Measurements from ENCODE around the gene NPHP1.
"Not testable (repeated sequence)": the region's sequence is repeated elsewhere in the genome, so short reads cannot be mapped to it uniquely, and the experiment has no call there.

NPHP1 gene

DNA sequence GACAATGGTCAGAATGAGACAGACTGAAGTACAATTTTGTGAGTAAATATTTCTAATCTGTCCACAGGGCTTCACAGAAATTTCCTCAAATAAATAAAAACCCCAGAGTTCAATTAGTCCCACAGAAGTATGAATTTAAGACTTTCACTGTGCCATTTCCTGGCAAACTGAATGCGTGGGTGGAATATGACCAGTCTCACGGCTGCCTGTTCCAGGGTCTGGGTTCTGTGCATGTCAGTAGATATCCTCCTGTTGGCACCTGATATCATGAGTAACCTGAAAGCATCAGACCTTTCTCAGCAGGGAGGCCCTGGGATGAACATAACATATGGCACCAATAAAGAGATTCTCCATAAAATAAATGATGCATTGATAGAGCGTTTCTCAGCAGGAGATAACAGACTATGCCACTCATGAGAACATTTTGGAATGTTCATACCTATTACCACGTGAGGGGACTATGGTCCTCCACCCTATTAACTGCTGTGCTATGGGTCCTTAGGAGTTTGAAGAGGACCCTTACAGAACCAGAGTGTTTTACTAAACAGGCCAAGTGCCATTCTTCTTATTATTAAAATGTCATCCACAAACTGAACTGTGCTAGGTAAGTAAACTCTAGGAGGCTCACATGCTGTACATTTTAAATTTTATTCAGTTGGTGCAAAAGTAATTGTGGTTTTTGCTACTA lies 78.6 kb downstream of the NPHP1 start:
- no peak for DNase-seq

DNA sequence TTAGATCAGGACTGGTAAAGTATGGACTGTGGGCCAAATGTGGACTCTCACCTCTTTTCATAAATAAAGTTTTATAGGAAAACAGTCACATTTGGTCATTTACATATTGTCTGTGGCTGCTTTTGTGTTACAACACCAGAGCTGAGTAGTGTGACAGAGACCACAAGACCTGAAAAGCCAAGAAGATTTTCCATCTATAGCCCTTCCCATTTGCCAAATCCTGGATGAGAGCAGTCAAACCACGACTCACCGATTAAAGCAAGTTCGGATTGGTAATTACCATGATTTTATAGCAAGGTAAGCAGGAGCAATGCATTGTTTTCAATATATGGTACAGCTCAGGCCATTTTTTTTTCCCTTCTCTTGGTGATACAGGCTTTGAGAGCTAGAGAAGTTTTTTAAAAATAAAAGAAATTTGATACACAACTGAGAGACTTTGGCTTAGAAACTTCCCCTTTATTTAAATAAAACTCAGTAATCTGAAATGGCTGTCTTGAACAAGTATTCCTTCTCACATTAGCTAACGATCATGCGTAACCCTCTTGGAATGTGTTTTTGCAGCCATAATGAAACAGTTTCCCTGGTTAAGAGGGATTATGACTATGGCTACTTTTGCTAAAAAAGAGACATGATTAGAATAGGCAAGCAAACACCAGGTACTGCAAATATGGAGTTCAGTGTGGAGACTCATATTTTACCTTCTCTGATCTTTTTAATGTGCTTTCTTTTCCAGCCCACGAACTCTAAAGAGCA lies 79.7 kb downstream of the NPHP1 start:
- DNase-seq = no peak

DNA sequence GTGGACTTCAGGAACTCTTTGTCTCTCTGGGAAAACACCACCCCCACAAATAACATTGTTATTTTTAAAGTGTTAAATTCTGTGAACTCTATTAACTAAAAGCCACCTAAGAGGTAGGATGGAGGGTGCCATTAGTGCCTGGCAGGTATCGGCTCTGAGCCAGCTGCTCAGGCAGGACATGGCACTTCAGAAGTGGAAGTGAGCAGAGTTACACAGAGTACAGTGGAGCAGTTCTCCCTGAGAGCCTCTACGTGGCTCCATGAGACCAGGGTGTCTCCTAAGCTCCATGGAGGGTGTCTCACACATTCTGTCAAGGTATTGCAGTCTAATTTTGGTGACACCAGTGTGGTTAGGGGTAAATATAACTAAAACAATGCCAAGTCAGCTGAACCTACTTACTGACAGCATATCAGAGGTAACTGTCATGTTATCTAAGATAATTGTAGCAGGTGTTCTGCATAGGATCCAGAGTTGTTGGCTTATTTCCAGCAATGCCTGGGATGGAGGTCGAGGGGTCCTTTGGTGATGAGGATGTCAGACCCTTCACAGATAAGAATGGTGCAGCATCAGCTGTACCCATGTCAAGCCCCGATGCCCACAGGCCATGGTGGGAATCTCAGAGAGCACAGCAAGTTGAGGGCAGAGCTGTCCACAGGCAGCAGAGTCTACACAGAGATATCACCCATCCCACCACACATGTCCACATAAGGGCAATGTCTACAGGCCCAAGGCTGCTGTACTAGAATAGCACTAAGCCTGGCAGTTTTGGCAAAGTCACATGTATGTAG lies 80.6 kb downstream of the NPHP1 start:
- no peak for DNase-seq

DNA sequence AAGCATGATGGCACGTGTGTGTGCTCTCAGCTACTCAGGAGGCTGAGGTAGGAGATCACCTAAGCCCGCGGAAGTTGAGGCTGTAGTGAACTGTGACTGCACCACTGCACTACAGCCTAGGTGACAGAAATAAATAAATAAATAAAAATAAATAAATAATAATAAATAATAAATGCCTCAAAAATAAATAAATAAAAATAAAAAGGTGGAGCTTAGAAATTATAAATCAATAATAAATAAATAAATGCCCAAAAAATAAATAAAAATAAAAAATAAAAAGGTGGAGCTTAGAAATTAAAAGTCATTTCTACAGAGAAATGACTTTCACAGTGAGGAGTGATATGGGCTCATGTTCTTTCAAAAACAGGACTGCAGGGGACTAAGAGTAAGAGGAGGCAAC lies 83.2 kb downstream of the NPHP1 start:
- DNase-seq = no peak

DNA sequence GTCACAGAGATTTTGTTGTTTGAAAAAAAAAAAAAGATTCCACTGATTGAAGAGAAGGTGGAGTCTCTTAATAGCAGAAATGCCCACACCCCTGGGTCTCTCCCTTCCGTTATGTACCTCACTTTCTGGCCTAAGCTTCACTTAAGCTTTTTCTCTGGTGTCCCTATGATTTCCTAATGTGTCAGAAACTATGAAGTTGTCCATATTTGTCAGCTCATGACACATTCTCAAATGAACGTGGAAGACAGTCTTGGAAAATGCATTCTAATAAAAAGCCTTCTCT lies 83.8 kb downstream of the NPHP1 start:
- DNase-seq = no peak

DNA sequence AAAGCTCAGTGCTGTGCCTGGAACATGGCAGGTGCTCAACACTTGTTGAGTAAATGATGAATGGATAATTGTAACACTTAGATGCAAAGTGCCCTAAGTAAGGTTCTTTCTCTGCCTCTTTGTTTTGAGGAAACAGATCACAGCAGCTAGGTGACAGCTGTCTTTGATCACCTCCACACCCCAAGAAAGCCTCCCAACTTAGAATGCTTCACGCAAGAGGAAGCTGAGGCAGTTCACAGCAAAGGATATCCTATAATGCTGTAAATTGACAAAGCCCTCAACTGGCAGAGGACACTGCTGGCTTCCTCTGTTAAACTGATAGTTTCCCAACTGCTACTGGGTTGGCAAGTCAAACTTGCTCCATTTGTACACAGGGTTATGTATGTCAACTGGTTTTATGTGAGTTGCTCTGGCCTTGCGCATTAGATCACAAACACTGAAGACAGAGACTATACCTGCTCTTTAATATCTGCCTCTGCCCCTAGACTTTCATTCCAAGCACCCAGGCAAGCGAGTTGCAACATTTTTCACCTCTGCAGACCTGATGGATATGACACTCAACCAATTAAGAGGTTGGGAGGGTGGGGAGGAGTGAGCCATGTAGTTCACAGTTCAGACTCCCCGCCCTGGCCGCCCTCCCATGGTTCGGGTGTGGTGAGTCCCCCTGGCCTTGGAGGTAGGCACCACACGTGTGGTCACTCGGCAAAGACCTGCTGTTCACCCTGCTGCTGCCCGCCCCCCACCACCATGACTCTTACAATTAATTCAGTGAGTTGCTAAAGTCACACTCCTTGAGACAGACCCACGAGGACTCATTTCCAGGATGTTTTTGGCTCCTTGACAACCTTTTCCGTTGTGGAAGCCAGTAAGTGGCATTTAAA lies 84.4 kb downstream of the NPHP1 start:
- peak; percentile 17 for DNase-seq

DNA sequence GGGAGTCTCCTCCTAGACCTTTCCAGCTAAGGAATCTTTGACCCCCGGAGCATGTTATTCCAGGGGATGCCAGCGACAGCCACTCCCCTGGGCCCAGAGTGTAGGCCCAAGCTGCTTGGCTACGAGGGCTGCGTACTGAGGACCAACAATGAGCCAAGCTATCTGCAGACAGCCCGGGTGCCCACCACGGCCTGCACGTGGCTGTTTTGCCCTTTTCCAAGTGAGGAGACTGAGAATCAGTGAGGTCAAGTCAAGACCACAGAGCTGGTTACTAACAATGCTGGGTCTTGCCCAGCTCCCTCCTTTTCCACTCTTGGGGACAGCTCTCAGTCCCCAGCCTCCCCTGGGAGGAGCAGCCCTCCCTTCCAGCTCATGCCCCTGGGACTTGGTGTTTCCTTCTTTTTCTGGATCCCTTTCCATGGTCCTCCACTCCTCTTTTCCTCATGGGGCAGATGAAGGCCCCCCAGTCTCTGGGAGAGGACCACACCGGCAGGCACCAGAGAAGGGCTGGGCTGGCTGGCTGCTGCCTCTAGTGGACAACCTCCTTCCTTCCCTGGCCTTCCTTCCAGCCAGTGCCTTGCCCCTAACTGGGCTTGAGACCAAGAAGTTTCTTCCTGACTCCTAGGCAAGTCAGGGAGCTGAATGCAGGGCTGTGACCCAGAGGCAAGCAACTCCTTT lies 88.6 kb downstream of the NPHP1 start:
- no peak for DNase-seq

DNA sequence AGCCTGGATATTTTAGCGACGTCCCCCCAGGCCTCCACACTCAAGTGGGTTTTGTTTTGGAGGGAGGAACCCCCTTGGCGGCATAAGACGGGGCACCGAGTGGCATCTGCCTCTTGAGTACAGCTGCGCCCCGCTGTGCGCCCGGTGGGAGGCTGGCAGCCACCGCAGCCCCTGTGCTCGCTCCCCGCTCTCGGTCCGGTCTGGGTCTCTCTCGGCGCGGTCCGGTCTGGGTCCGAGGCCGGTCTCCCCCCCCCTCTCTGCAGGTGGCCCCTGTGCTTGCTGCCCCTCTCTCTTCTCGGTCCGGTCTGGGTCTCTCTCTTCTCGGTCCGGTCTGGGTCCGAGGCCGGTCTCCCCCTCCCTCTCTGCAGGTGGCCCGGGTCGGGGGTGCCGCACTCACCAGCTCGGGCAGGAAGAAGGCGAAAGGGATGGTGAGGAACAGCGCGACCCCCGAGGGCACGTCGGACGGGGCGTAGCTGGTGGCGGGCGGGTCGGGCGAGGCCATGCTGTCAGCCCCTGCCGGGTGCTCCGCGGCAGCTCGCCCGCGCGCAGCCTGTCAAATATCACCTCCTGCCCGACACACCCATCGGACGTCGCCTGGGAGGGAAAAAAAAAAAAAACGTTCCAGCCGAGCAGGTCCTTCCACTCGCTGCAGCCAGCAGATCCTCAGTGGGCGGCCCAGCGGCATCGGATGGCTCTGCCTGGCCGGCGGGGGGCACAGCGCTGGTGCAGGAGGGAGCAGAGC lies 89.4 kb downstream of the NPHP1 start, which contains the start of gene MALL:
TSS of gene MALL (minus strand) at position 532 of the 742 bp plus-strand sequence. CDS start at position 502, 30 bp downstream.
- no peak for DNase-seq

DNA sequence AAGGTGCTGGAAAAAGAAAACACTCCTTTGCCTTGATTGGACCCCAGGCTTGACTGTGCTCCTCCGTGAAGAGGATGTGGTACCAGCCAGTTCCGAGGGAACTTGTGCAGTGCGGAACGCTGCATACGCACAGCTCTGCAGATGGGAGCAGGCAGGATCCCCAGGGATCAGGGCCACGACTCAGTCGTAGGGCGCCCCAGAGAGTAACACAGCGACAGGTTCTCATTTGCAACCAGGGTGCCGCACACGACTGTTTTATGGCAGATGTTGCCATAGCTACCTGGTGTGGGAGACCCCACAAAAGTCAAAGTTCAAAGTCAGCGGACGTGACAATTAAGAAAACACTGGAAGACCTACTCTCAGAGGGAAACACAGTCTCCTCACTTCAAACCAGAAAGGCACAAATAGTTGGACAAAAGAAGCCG lies 90.0 kb downstream of the NPHP1 start:
- no peak for DNase-seq

DNA sequence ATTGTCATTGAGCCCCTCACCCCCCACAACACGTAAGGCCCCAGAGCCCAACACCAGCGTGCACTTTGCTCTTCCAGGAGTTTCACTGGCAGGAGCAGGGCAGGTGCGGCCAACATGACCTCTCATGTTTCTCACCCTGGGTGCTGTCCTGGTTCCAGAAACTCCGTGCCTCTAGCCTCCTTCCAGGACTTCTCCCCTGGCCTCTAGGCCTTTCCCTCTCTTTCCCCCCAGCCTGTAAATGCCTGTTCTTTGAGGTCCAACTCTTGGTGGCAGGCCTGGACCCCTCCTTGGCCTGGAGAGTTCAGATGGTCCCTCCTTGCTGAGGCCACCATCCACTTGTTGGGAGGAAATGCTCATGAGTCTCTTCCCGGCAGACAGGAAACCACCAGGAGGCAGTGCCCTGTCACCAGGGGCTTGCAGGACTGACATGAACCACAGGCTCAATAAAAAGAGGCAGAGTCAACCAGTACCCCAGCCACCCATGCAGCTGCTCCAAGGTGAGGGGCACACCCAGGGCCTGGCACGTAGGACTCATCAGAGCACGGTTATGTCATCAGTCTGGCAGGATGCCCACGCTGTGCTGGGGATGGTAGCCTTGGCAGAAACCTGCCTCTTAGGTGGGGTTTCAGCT lies 90.7 kb downstream of the NPHP1 start:
- no peak for DNase-seq

DNA sequence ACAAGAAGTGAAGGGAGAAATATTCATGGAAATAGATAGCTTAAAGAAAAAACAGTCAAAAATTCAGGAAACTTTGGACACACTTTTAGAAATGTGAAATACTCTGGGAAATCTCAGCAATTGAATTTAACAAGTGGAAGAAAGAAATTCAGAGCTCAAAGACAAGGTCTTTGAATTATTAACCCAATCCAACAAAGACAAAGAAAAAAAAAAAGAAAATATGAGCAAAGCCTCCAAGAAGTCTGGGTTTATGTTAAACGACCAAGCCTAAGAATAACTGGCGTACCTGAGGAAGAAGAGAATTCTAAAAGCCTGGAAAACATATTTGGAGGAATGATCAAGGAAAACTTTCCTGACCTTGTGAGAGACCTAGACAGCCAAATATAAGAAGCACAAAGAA lies 96.5 kb downstream of the NPHP1 start:
- not testable (repeated sequence) for DNase-seq

DNA sequence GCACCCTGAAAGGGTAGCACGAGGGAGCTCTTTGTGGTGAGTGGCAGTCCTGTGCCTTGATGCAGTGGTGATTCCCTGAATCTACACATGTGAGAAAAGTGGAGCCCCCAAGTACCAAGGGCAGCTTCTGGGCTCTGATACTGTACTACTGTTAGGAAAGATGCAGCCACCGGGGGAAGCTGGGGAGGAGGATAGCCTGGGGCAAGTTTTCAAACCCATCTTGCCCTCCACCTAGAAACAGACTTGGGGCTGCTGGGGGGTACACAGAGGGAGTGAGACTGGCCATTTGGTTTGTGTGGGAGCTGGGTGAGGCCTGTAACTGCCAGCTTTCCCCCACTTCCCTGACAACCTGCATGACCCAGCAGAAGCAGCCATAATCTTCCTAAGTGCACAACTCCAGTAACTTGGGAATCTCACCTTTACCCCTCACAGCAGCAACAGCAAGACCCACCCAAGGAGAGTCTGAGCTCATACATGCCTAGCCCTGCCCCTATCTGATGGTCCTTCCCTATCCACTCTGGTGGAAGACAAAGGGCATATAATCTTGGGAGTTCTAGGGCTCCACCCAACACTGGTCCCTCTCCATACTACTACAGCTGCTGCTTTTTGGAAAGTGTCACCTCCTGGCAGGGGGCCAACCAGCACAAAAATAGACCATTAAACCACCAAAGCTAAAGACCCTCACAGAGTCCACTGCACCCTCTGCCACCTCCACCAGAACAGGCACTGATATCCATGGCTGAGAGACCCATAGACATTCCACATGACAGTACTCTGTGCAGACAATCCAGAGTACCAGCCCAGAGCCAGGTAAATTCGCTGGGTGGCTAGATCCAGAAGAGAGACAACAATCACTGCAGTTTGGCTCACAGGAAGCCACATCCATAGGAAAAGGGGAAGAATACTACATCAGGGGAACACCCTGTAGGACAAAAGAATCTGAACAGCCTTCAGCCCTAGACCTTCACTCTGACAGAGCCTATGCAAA lies 97.4 kb downstream of the NPHP1 start:
- DNase-seq = no peak

DNA sequence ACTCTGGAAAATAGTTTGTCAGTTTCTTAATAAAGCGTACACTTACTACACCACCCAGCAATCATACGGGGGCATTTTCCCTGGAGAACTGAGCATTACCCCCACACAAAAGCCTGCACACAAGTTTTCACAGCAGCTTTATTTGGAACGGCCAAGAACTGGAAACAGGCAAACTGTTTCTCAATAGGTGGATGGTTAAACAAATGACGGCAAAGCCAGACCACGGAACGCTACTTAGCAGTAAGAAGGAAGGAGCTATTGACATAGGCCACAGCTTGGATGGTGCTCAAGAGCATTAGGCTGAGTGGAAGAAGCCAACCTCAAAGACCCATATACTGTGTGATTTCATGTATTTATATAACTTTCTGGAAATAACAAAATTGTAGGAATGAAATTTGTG lies 98.2 kb downstream of the NPHP1 start:
- no peak for DNase-seq

DNA sequence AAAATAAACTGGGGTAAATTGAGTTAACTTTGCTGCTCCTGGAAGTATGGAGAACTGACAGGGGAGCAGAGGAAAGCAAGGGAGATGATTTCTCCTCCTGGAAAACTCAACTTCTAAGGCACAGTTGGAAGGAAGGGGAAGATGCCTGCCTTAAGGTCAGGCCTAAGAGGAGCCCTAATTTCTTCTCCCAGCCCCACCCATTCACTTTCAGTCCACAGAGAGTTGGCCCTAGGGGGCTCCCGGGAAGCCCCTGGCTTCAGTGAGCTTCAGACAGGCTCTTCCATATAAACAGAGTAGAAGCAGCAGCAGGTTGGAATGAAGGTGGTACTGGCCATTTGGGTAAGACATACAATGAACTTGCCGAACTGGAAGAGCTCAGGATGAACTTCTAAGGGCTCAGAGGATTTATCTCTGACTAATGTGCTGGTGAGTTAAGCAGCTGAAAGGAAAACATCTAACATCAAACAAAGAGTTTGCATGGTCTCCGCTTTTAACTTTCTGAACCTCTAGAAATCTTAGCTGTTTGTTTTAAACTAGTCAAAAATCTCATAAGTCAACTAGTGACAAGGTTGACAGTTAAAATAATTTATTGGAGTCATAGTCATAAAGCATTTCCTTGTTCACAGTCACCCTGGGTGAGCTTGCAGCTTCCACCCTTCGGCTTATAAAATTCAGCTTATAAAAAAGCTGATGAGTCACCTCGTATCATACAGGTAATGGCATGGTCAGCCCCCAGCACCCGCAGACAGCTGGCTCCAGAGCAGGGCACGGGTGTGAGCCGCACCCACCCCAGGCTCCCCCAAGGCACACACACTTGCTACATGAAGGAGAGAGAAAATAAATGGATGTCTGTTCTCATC lies 99.0 kb downstream of the NPHP1 start:
- no peak for DNase-seq

DNA sequence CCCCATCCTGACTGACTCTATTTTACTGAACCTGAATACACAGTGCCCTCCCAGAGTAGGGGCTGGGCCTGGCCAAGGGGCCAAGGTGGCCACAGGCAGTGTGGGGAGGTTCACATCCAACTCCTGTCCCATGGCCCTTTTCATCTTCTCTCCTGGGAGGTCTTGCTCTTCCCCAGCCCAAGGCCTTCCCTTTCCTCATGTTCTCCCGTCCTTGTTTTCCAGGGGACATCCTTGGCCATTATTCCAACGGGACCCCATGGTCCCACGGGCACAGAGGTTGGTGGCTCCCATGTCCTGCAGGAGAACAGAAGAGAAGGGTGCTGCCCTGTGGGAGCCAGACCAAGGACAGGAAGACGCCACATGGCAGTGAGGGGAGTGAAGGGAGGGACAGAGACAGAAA lies 99.6 kb downstream of the NPHP1 start:
- DNase-seq = no peak

DNA sequence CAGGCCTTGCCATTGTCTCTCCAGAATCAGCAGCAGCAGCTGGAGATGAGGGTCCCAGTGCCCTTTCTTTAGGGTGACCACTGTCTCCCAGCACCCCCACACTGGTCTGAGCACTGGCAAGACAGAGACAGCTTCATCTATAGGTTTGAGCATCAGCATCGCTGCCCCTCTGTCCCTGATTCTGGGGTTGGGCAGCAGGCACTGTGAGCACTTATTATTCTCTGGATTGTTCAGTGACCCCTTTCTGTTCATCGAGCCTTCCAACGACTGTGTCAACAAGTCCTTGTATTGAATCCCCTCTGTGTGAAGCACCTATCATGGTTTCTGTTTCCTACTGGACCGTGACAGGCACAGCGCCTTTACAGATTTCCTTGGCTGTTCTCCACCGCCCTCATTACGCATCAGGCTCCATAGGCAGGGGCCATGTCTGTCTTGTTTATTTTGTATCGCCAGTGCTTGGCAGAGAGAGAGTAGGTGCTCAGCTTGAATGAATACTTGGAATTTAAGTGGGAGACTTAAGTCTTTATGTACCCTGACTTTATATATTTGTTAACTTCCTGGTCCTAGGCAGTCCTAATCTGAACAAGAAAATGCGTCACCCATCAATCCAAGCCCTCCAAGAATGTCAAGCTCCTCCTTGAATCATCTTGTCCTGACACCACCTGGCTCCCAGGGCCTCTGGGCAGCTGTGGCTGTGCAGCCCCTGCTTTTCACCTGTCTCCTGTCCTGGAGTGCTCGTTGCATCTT lies 100.6 kb downstream of the NPHP1 start:
- DNase-seq = no peak

DNA sequence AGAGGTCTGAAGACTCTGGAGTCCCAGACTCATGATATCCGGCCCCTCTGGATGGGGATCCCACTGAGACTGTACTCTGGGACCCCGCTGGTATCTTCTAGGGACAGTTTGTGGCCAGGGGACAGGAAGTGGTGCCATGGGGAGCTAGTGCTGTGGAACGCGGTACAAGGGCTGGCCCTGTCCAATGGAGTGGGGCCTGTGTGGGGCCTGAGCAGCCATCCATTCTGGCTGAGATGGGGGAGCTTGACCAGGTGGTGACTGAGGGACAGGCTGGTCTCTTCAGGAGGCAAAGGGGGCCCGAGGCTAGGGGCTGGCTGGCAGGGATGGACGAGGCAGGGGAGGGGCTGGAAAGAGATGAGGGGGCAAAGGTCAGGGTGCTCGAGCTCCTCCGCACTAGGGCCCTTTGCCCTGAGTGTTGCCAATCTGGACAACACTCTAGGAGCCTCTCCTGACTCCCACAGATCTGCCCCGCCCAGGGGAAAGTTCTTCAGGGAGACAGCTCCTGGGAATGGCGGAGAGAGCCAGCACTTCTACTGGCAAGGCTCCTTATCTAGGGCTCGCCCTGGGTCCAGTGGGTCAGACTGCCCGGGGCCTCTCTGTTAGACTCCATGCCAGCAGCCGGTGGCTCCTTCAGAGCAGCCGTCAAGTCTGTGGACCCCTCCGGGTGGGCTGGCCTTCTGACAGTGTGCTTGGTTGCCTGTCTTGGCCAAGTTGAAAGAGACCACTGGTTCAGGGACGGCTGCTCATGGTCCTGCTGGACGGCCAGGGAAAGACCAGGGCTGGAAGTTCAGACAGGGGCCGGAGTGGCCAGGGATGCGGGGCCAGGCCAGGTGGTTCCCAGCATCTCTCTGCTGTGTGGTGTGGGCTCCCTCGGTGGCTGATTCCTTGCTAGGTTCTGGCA lies 101.5 kb downstream of the NPHP1 start:
- DNase-seq = no peak

All from KG1 (cell line).